GM12878 (cell line): Measurements from ENCODE around the gene SSB. TPM values are rescaled to one million over a fixed set of nuclear protein-coding genes. Genes with fewer than 3 reads are reported as not detected.
"Not testable (repeated sequence)": the region's sequence is repeated elsewhere in the genome, so short reads cannot be mapped to it uniquely, and the experiment has no call there.

Experiments
- ATAC-seq: fragments of 200-7000 bp; cut with Tn5 transposase; 3 replicates; pipeline ENCODE4 v1.9.1; 2020; ENCODE audit warnings: mild to moderate bottlenecking, moderate library complexity
- BruUV-seq: library from RNA; stranded (reverse); fragments of 400-500 nt; replicated peaks from 2 replicates; lab custom pipeline; 2021; lab: Mats Ljungman, UMichigan
- CTCF ChIA-PET: fragments of 300-600 bp; sonication (Branson Sonifier 250); formaldehyde crosslinking; extraction: SDS; loops from one replicate; lab custom pipeline; 2021; ENCODE audit warnings: inconsistent platforms; lab: Yijun Ruan, JAX
- POLR2A ChIA-PET: fragments of 350-600 bp; formaldehyde crosslinking; extraction: SDS; loops from one replicate; lab custom pipeline; 2021; ENCODE audit warnings: inconsistent platforms; lab: Charles Lee
- RAD21 ChIA-PET: fragments of 300-600 bp; sonication (Branson Sonifier 250); formaldehyde crosslinking; loops from one replicate; lab custom pipeline; 2023; ENCODE audit warnings: antibody characterized with exemption; ENCODE audit not compliant: unreplicated experiment; lab: Charles Lee
- SMC1A ChIA-PET: fragments of 300-600 bp; sonication (Branson Sonifier 250); formaldehyde crosslinking; loops from one replicate; lab custom pipeline; 2023; ENCODE audit not compliant: unreplicated experiment, uncharacterized antibody; lab: Charles Lee
- DNase-seq: peaks from one replicate; pipeline ENCODE4 v3.0.0-alpha.2; 2011; ENCODE audit warnings: low read depth, low spot score
- FAIRE-seq: peaks from 3 replicates; lab custom pipeline; 2011; peaks lifted over from hg19 to GRCh38; lab: Jason Lieb, UNC
- H2AFZ ChIP-seq: 2 replicates; pipeline ENCODE4 v1.6.0; 2011; ENCODE audit warnings: low read depth, low read length, control low read depth; ENCODE audit not compliant: control insufficient read depth
- H3K27ac ChIP-seq: 2 replicates; pipeline ENCODE4 v1.5.1; 2011; ENCODE audit warnings: control low read depth; ENCODE audit not compliant: control insufficient read depth, insufficient read depth
- H3K27me3 ChIP-seq, 2 experiments: replicated peaks in 1 of 2; 2 replicates each; pipeline versions ENCODE4 v1.6.0 to v1.6.1; 2011; ENCODE audit warnings: low read length in 1 of 2; ENCODE audit not compliant: control insufficient read depth in 2 of 2, insufficient read depth in 2 of 2
- H3K36me3 ChIP-seq, 2 experiments: 2 replicates each; pipeline ENCODE4 v1.5.1; 2011; ENCODE audit warnings: low read length in 1 of 2; ENCODE audit not compliant: control insufficient read depth in 2 of 2, insufficient read depth in 2 of 2
- H3K4me1 ChIP-seq: 2 replicates; pipeline ENCODE4 v1.6.1; 2011; ENCODE audit warnings: mild to moderate bottlenecking, low read length, moderate library complexity, mixed read lengths; ENCODE audit not compliant: control insufficient read depth, insufficient read depth
- H3K4me2 ChIP-seq: 2 replicates; pipeline ENCODE4 v1.6.0; 2011; ENCODE audit warnings: control low read depth; ENCODE audit not compliant: control insufficient read depth, insufficient read depth
- H3K4me3 ChIP-seq: fragments of 200-600 bp; sonication (generic); 2 replicates; pipeline ENCODE4 v1.5.1; 2016
- H3K79me2 ChIP-seq: 2 replicates; pipeline ENCODE4 v1.6.0; 2011; ENCODE audit warnings: low read length; ENCODE audit not compliant: control insufficient read depth, insufficient read depth
- H3K9ac ChIP-seq: 2 replicates; pipeline ENCODE4 v1.8.0; 2011; ENCODE audit warnings: low read length, control low read depth, mixed read lengths; ENCODE audit not compliant: control insufficient read depth, insufficient read depth
- H3K9me3 ChIP-seq: replicated peaks from 3 replicates; pipeline ENCODE4 v1.5.1; 2011; ENCODE audit warnings: mild to moderate bottlenecking, low read length; ENCODE audit not compliant: control insufficient read depth, insufficient read depth
- H4K20me1 ChIP-seq: 2 replicates; pipeline ENCODE4 v1.6.0; 2011; ENCODE audit not compliant: control insufficient read depth, insufficient read depth
- BCL3 ChIP-seq: IDR thresholded peaks from 2 replicates; pipeline ENCODE4 v1.6.1; 2011; ENCODE audit warnings: borderline replicate concordance, low read depth, mild to moderate bottlenecking, moderate library complexity, low read length; ENCODE audit not compliant: insufficient read depth, poor library complexity, severe bottlenecking
- SPI1 ChIP-seq: IDR thresholded peaks from 2 replicates; pipeline ENCODE4 v1.6.1; 2011; ENCODE audit warnings: low read depth, mild to moderate bottlenecking, low read length, moderate library complexity, borderline replicate concordance; ENCODE audit not compliant: insufficient read depth
- WGBS: methylation state at CpG from one replicate; pipeline ENCODE4 v1.1.6; 2016; ENCODE audit warnings: low lambda C conversion rate; ENCODE audit not compliant: insufficient replicate concordance, insufficient coverage; ENCODE audit errors: missing lambda C conversion rate; 5-methylcytosine and 5-hydroxymethylcytosine counted together
- in situ Hi-C: fragments of 300-500 bp; cut with MboI; formaldehyde crosslinking; loops from 9 replicates; pipeline ENCODE4 v1.14.3; 2018; ENCODE audit warnings: mixed read lengths
- intact Hi-C: fragments of 100-400 bp; cut with micrococcal nuclease; formaldehyde crosslinking; loops from one replicate; pipeline ENCODE4 v1.14.2; 2022; ENCODE audit not compliant: unreplicated experiment
- polyA plus RNA-seq, 11 experiments: library from polyadenylated mRNA; depleted of rRNA in 4 of 11; unstranded in 6 of 11; stranded (reverse) in 5 of 11; fragments of >200 nt; fragmentation: Nextera tagmentation in 4 of 11; fragmentation: Illumina TruSeq in 1 of 11; extraction: Ambion mirVana in 4 of 11; extraction: Trizol in 1 of 11; gene quantifications; 1 replicate in 1 of 11; 2 replicates in 10 of 11; pipeline versions ENCODE4 v1.2.1 to v1.2.3, GENCODE V29; 2011 to 2016; ENCODE audit warnings: inconsistent platforms in 2 of 11, missing spikeins in 2 of 11, low read depth in 1 of 11
- total RNA-seq, 4 experiments: library from RNA; depleted of rRNA in 3 of 4; stranded (reverse); fragments of >200 nt in 3 of 4; fragmentation: Illumina TruSeq in 1 of 4; extraction: Trizol in 1 of 4; gene quantifications; 2 replicates each; pipeline versions ENCODE4 v1.2.1 to v1.2.3, GENCODE V29; 2013 to 2021
- TF ChIP-seq, protein P1 (sequence below): IDR thresholded peaks from 2 replicates; pipeline ENCODE4 v1.6.1; 2011; ENCODE audit warnings: mild to moderate bottlenecking, low read depth, low read length, moderate library complexity; ENCODE audit not compliant: insufficient replicate concordance

The SSB gene
- total and polyA plus RNA-seq, 10 of the 15 experiments (the other 5 are each of a cell fraction or from before 2014, with no cell fraction given), result 103 to 313 (median 200) TPM

DNA sequence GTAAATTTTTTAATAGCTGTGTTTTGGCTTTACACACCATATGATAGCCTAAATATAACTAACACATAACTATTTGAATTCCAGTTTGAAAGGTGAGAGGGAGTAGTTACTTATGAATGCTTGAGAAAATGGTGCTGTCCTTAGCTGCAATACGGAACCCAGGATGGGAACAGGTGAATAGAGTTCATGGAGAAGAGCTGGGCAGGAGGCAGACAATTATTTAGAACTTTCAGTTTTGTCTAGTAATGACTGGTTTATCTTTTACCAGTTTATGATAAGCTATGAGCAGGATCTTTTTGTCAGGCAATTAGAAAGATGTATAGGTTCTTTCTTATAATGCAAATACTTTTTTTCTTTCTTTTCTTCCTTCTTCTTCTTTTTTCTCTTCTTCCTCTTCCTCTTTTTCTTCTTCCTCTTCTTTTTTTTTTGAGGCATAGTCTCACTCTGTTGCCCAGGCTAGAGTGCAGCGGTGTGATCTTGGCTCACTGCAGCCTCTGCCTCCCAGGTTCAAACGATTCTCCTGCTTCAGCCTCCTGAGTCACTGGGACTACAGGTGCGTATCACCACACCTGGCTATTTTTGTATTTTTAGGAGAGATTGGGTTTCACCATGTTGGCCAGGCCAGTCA is 54.5 kb downstream of the SSB start:
- Histone ChIP-seq H3K9me3 (peaks cover 4% of the 10 kb centered on the region), H2AFZ (no peak overlapping the region), H3K27ac (no peak overlapping the region), H3K79me2 (no peaks in the 10 kb centered on the region), H3K27me3 (no peaks in the 10 kb centered on the region)
- in situ Hi-C loops, result no loop called here
- FAIRE-seq (no peak), DNase-seq (no peak)
- SMC1A ChIA-PET, result interaction anchor here (0.6 to 0.8 kb wide), 2 partner anchors 12 to 21 kb away, joined by 3 read pairs; no protein-coding TSS in a partner anchor
- intact Hi-C loops, result no loop called here
- 85% methylated on average over 4 of the region's 4 CpGs for WGBS
- TF ChIP-seq, protein P1, sequence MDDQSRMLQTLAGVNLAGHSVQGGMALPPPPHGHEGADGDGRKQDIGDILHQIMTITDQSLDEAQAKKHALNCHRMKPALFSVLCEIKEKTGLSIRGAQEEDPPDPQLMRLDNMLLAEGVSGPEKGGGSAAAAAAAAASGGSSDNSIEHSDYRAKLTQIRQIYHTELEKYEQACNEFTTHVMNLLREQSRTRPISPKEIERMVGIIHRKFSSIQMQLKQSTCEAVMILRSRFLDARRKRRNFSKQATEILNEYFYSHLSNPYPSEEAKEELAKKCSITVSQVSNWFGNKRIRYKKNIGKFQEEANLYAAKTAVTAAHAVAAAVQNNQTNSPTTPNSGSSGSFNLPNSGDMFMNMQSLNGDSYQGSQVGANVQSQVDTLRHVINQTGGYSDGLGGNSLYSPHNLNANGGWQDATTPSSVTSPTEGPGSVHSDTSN, result no peak
- no peak for TF ChIP-seq BCL3
- TF ChIP-seq SPI1, result no peak
- TF ChIP-seq, all 136 proteins: peak for 0
- RAD21 ChIA-PET, result no interaction called here
- Histone ChIP-seq H3K4me3 (no peak overlapping the region), H3K4me1 (no peaks in the 10 kb centered on the region), H3K4me2 (no peak overlapping the region), H3K36me3 (no peaks in the 10 kb centered on the region; a peak in 1 of 4 replicates), H3K9ac (no peak overlapping the region), H4K20me1 (no peaks in the 10 kb centered on the region)
- no peak for ATAC-seq
- BruUV-seq, result no TSS peak
- POLR2A ChIA-PET, result interaction anchor here (0.6 kb wide), 1 partner anchor 21 kb away, joined by 4 read pairs; no protein-coding TSS in a partner anchor
- CTCF ChIA-PET, result interaction anchor here (0.6 to 2.5 kb wide), 6 partner anchors 12 to 166 kb away, joined by 3 to 5 read pairs (median 3); no protein-coding TSS in a partner anchor

DNA sequence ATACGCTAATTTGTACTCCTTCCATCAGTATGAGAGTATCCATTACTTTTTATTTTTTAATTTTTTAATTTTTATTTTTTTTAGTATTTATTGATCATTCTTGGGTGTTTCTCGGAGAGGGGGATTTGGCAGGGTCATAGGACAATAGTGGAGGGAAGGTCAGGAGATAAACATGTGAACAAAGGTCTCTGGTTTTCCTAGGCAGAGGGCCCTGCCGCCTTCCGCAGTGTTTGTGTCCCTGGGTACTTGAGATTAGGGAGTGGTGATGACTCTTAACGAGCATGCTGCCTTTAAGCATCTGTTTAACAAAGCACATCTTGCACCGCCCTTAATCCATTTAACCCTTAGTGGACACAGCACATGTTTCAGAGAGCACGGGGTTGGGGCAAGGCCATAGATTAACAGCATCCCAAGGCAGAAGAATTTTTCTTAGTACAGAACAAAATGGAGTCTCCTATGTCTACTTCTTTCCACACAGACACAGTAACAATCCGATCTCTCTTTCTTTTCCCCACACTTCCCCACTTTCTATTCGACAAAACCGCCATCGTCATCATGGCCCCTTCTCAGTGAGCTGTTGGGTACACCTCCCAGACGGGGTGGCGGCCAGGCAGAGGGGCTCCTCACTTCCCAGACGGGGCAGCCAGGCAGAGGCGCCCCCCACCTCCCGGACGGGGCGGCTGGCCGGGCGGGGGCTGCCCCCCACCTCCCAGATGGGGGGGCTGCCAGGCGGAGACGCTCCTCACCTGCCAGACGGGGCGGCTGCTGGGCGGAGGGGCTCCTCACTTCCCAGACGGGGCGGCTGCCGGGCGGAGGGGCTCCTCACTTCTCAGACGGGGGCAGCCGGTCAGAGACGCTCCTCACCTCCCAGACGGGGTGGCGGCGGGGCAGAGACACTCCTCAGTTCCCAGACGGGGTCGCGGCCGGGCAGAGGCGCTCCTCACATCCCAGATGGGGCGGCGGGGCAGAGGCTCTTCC is 56.9 kb downstream of the SSB start:
- 98% methylated on average over 20 of the region's 42 CpGs for WGBS

More for the DNA sequence above, 56.9 kb downstream of the SSB start:
- POLR2A ChIA-PET, H3K4me2 ChIP-seq, FAIRE-seq, BruUV-seq, H4K20me1 ChIP-seq, SMC1A ChIA-PET, H3K27me3 ChIP-seq, CTCF ChIA-PET, H3K79me2 ChIP-seq, H3K4me1 ChIP-seq, ATAC-seq, H3K9ac ChIP-seq, in situ Hi-C loops, H3K9me3 ChIP-seq, RAD21 ChIA-PET, H2AFZ ChIP-seq, DNase-seq, H3K4me3 ChIP-seq, H3K36me3 ChIP-seq, intact Hi-C loops, H3K27ac ChIP-seq: not testable (repeated sequence)
